Activated CD4-positive, alpha-beta memory T cell treated with anti-CD3 and anti-CD28 coated beads, Interleukin-2, amount 10 ng/mL, durations not matched to agents 7 days and 5 days (primary cell): ENCODE results near the gene KIAA0232. TPM values are rescaled to one million over a fixed set of nuclear protein-coding genes. Genes with fewer than 3 reads are reported as not detected.

Experiments
- CTCF ChIA-PET: fragments of 350-600 bp; sonication (Branson Sonifier 250); formaldehyde crosslinking; loops from one replicate; lab custom pipeline; 2021; ENCODE audit warnings: antibody characterized with exemption, inconsistent platforms; lab: Charles Lee
- POLR2A ChIA-PET: fragments of 350-600 bp; sonication (Branson Sonifier 250); formaldehyde crosslinking; loops from one replicate; lab custom pipeline; 2021; ENCODE audit warnings: antibody characterized with exemption; lab: Charles Lee
- DNase-seq: peaks from one replicate; pipeline ENCODE4 v3.0.0-alpha.2; 2020
- H3K27ac Mint-ChIP-seq: one replicate; pipeline ENCODE4 v1.8.0; 2021; ENCODE audit warnings: mild to moderate bottlenecking, mixed read lengths
- H3K27me3 Mint-ChIP-seq: one replicate; pipeline ENCODE4 v1.8.0; 2021; ENCODE audit warnings: mixed read lengths
- H3K36me3 Mint-ChIP-seq: one replicate; pipeline ENCODE4 v1.8.0; 2021; ENCODE audit warnings: low read depth, mixed read lengths
- H3K4me1 Mint-ChIP-seq: one replicate; pipeline ENCODE4 v1.8.0; 2021; ENCODE audit warnings: mixed read lengths
- H3K4me3 Mint-ChIP-seq: one replicate; pipeline ENCODE4 v1.8.0; 2021; ENCODE audit warnings: mild to moderate bottlenecking, mixed read lengths
- H3K9me3 Mint-ChIP-seq: one replicate; pipeline ENCODE4 v1.8.0; 2021; ENCODE audit warnings: mixed read lengths
- total RNA-seq, 2 experiments: library from RNA; stranded (reverse); gene quantifications; one replicate each; pipeline ENCODE4 v1.2.3, GENCODE V29; 2021

The KIAA0232 gene
- total RNA-seq, 2 experiments from 2014 or later = 23.2 to 24.1 TPM

- no peak for DNase-seq
- H3K4me3 Mint-ChIP-seq = no peak overlapping the region
- H3K9me3 Mint-ChIP-seq = no peaks in the 10 kb centered on the region
- POLR2A ChIA-PET = no interaction called here
- H3K36me3 Mint-ChIP-seq = no peaks in the 10 kb centered on the region
- CTCF ChIA-PET = no interaction called here
- no peak overlapping the region for H3K27ac Mint-ChIP-seq
- H3K4me1 Mint-ChIP-seq = peaks cover 32% of the 10 kb centered on the region
- H3K27me3 Mint-ChIP-seq = peaks cover 20% of the 10 kb centered on the region
Observed at GRCh38 chr4:6773106-6773505, 9.4 kb upstream of the KIAA0232 start.

- H3K36me3 Mint-ChIP-seq = no peaks in the 10 kb centered on the region
- no peaks in the 10 kb centered on the region for H3K9me3 Mint-ChIP-seq
- peaks cover 35% of the 10 kb centered on the region for H3K4me1 Mint-ChIP-seq
- CTCF ChIA-PET = no interaction called here
- H3K4me3 Mint-ChIP-seq = no peak overlapping the region
- DNase-seq = no peak
- H3K27me3 Mint-ChIP-seq = peaks cover 20% of the 10 kb centered on the region
- H3K27ac Mint-ChIP-seq = no peak overlapping the region
- POLR2A ChIA-PET = no interaction called here
Observed at GRCh38 chr4:6773616-6774540, 8.6 kb upstream of the KIAA0232 start.

- Mint-ChIP-seq H3K9me3 (no peaks in the 10 kb centered on the region), H3K27me3 (peaks cover 20% of the 10 kb centered on the region), H3K27ac (no peak overlapping the region), H3K36me3 (no peaks in the 10 kb centered on the region), H3K4me3 (no peak overlapping the region), H3K4me1 (peaks cover 36% of the 10 kb centered on the region)
- ChIA-PET POLR2A (interaction anchor here (1.2 kb wide), 1 partner anchor 101 kb away, joined by 3 read pairs; no protein-coding TSS in a partner anchor), CTCF (interaction anchor here (1.6 kb wide), 1 partner anchor 98 kb away, joined by 7 read pairs; no protein-coding TSS in a partner anchor)
- DNase-seq = no peak
Observed at GRCh38 chr4:6775746-6776145, 6.8 kb upstream of the KIAA0232 start.

- Mint-ChIP-seq H3K4me3 (no peak overlapping the region), H3K27ac (peak overlapping the region; percentile 48), H3K27me3 (peaks cover 17% of the 10 kb centered on the region), H3K4me1 (peaks cover 47% of the 10 kb centered on the region), H3K9me3 (no peaks in the 10 kb centered on the region), H3K36me3 (no peaks in the 10 kb centered on the region)
- POLR2A ChIA-PET = interaction anchor here (1.0 to 1.2 kb wide), 2 partner anchors 7 to 132 kb away, joined by 3 to 5 read pairs; no protein-coding TSS in a partner anchor
- no peak for DNase-seq
- CTCF ChIA-PET = interaction anchor here (1.1 kb wide), 1 partner anchor 97 kb away, joined by 4 read pairs; no protein-coding TSS in a partner anchor
Observed at GRCh38 chr4:6776920-6777635, 5.4 kb upstream of the KIAA0232 start.

- Mint-ChIP-seq H3K27me3 (peaks cover 17% of the 10 kb centered on the region), H3K27ac (peak overlapping the region; percentile 48), H3K9me3 (no peaks in the 10 kb centered on the region), H3K4me3 (no peak overlapping the region), H3K4me1 (peaks cover 47% of the 10 kb centered on the region), H3K36me3 (no peaks in the 10 kb centered on the region)
- ChIA-PET CTCF (interaction anchor here (1.0 to 1.1 kb wide), 2 partner anchors 96 to 107 kb away, joined by 3 to 4 read pairs; no protein-coding TSS in a partner anchor), POLR2A (interaction anchor here (1.0 to 1.2 kb wide), 2 partner anchors 8 to 131 kb away, joined by 3 to 5 read pairs; no protein-coding TSS in a partner anchor)
- DNase-seq = peak; percentile 24
Observed at GRCh38 chr4:6777636-6778281, 4.8 kb upstream of the KIAA0232 start.

GRCh38 chr4:6778435-6778834, 4.1 kb upstream of the KIAA0232 start:
- Mint-ChIP-seq H3K27ac (no peak overlapping the region), H3K36me3 (no peaks in the 10 kb centered on the region), H3K9me3 (no peaks in the 10 kb centered on the region), H3K4me1 (peaks cover 47% of the 10 kb centered on the region), H3K4me3 (no peak overlapping the region), H3K27me3 (peaks cover 15% of the 10 kb centered on the region)
- POLR2A ChIA-PET = interaction anchor here (1.2 kb wide), 1 partner anchor 9 kb away, joined by 5 read pairs; no protein-coding TSS in a partner anchor
- DNase-seq = no peak
- CTCF ChIA-PET = interaction anchor here (1.0 to 1.1 kb wide), 2 partner anchors 95 to 106 kb away, joined by 3 to 4 read pairs; no protein-coding TSS in a partner anchor

GRCh38 chr4:6779667-6780565, 2.6 kb upstream of the KIAA0232 start:
- POLR2A ChIA-PET = no interaction called here
- CTCF ChIA-PET = interaction anchor here (0.9 to 3.0 kb wide), 3 partner anchors 93 to 263 kb away, joined by 3 to 9 read pairs (median 3); a partner anchor contains a TSS
- peaks cover 58% of the 10 kb centered on the region for H3K4me1 Mint-ChIP-seq
- peaks cover 9% of the 10 kb centered on the region for H3K27me3 Mint-ChIP-seq
- peaks cover 2% of the 10 kb centered on the region for H3K36me3 Mint-ChIP-seq
- DNase-seq = no peak
- no peaks in the 10 kb centered on the region for H3K9me3 Mint-ChIP-seq
- H3K27ac Mint-ChIP-seq = no peak overlapping the region
- no peak overlapping the region for H3K4me3 Mint-ChIP-seq

- peak overlapping the region; percentile 21 for H3K27ac Mint-ChIP-seq
Observed at GRCh38 chr4:6781113-6781512, 1.4 kb upstream of the KIAA0232 start.

GRCh38 chr4:6781561-6781960, 966 bp upstream of the KIAA0232 start:
- DNase-seq = no peak
- Mint-ChIP-seq H3K9me3 (no peaks in the 10 kb centered on the region), H3K27ac (peak overlapping the region; percentile 28), H3K4me3 (peak overlapping the region; percentile 67), H3K27me3 (peaks cover 3% of the 10 kb centered on the region), H3K4me1 (peaks cover 64% of the 10 kb centered on the region), H3K36me3 (peaks cover 10% of the 10 kb centered on the region)
- CTCF ChIA-PET = interaction anchor here (0.9 to 3.0 kb wide), 5 partner anchors 13 to 261 kb away, joined by 3 to 9 read pairs (median 3); a partner anchor contains a TSS
- POLR2A ChIA-PET = interaction anchor here (0.9 to 3.8 kb wide), 7 partner anchors 14 to 141 kb away, joined by 3 to 16 read pairs (median 4); partner anchors contain the start of gene BLOC1S4

More at GRCh38 chr4:6781113-6781512, 1.4 kb upstream of the KIAA0232 start:
- Mint-ChIP-seq H3K27me3 (peaks cover 3% of the 10 kb centered on the region), H3K4me1 (peaks cover 64% of the 10 kb centered on the region), H3K9me3 (no peaks in the 10 kb centered on the region), H3K36me3 (peaks cover 10% of the 10 kb centered on the region), H3K4me3 (peak overlapping the region; percentile 67)
- no peak for DNase-seq
- CTCF ChIA-PET = interaction anchor here (0.7 to 3.0 kb wide), 5 partner anchors 61 to 262 kb away, joined by 3 to 9 read pairs (median 3); a partner anchor contains a TSS
- POLR2A ChIA-PET = interaction anchor here (1.5 to 3.8 kb wide), 3 partner anchors 13 to 107 kb away, joined by 7 to 16 read pairs (median 14); partner anchors contain the start of gene BLOC1S4

GRCh38 chr4:6782846-6783110, 251 bp downstream of the KIAA0232 start:
- H3K4me3 Mint-ChIP-seq = peak overlapping the region; percentile 79
- ChIA-PET CTCF (interaction anchor here (1.0 to 3.0 kb wide), 2 partner anchors 14 to 91 kb away, joined by 3 to 9 read pairs; no protein-coding TSS in a partner anchor), POLR2A (interaction anchor here (0.9 to 3.8 kb wide), 9 partner anchors 14 to 132 kb away, joined by 3 to 16 read pairs (median 3); partner anchors contain the start of genes BLOC1S4 and TBC1D14)
- no peak overlapping the region for H3K27ac Mint-ChIP-seq
- peaks cover 2% of the 10 kb centered on the region for H3K27me3 Mint-ChIP-seq
- H3K4me1 Mint-ChIP-seq = peaks cover 60% of the 10 kb centered on the region
- no peaks in the 10 kb centered on the region for H3K9me3 Mint-ChIP-seq
- DNase-seq = no peak
- H3K36me3 Mint-ChIP-seq = peaks cover 16% of the 10 kb centered on the region
